Dedifferentiated amniotic fluid mesenchymal stem cell (primary cell): ENCODE results near the gene GABRR1.

ENCODE experiments used
- DNase-seq: peaks from one replicate; pipeline ENCODE4 v3.0.0-alpha.2; 2016; ENCODE audit errors: extremely low spot score

The GABRR1 gene

DNA sequence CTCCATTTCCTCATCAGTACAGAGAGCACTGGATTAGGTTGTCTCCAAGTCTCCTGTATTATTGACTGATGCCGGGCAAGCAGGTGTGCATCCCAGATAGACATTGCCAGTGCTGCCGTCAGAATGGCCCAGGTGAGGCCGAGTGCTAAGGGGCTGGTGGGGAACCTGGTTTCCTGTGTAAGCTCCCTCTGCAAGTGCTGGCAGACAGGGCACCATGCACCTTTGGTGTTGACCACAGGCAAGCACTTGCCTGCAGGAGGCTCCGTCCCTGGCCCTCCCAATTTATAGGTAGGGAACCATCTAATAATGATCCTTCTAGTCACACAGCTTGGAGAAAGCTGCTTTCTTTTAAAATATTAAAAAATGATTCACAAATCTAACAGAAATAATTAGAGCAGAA lies 747 bp downstream of the GABRR1 start:
- no peak for DNase-seq

DNA sequence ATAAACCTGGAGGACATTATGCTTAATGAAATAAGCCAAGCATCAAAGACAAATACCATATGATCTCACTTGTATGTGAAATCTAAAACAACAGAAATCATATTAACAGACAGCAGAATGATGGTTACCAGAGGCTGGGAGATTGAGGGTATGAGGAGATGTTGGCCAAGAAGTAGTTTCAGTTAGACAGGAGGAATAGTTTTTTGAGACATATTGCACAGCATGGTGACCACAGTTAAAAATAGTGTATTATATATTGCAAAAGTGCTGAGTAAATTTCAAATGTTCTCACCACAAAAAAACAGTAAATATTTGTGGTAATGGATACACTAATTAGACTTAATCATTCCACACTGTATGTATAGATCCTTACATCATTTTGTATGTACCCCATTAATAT lies 1.8 kb downstream of the GABRR1 start:
- DNase-seq, result no peak

DNA sequence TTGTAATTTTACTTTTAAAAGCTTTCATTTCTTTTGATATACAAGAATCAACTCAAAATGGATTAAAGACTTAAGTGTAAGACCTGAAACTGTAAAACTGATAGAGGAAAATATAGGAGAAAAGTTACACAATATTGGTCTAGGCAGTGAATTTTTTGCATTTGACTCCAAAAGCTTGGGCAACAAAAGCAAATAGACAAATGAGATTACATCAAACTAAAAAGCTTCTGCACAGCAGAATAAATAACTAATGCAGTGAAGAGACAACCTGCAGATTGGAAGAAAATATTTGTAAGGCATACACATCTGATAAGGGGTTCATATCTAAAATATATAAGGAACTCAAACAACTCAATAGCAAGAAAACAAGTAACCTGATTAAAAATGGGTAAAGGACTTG lies 3.0 kb downstream of the GABRR1 start:
- no peak for DNase-seq

DNA sequence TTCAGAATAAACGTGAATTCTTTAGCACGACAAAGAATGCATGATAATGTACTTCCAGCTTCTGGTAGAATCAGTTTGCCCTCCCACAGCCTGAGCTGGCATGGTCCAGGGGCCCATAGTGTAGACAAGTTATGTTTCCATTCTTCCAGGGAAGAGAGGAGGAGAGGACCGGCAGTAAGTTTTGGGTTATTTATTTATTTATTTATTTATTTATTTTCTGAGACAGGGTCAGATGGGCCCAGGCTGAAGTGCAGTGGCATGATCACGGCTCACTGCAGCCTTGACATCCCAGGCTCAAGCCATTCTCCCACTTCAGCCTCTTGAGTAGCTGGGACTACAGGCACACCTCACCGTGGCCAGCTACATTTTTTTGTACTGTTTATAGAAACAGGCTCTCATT lies 4.7 kb downstream of the GABRR1 start:
- DNase-seq, result no peak

DNA sequence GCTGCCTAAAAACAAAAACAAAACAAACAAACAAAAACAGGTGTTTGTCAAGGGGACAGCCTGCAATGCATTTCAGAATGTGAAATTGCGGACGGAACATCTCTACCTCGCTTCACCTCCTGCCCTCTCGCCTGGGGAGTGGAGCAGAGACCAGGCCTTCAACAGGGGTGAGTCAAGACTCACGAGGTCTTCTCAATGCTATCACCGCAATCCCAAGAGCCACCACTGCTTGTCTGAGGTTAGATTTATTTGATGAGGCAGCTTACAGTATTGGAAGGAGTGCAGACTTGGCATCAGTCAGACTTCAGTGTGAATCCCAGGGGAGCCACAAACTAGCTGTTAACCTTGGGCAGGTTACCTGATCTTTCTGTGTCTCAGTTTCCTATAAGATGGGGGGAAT lies 7.7 kb downstream of the GABRR1 start:
- DNase-seq, result no peak

DNA sequence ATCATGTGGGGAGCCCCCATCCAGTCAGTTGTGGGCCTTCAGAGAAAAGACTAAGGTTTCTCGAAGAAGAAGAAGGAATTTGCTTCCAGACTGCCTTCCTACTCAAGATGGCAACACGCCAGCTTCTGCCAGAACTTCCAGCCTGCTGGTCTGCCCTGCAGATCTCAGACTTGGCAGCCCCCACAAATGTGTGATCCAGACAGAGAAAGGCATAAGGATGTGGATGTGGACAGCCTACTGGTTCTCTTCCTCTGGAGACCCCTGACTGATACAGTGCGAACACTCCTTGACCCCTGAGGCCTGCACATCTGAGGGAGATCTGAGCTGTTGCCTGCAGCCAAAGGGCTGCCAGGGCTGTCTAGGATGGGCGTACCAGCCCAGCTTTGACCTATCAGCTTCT lies 8.6 kb downstream of the GABRR1 start:
- DNase-seq, result no peak

DNA sequence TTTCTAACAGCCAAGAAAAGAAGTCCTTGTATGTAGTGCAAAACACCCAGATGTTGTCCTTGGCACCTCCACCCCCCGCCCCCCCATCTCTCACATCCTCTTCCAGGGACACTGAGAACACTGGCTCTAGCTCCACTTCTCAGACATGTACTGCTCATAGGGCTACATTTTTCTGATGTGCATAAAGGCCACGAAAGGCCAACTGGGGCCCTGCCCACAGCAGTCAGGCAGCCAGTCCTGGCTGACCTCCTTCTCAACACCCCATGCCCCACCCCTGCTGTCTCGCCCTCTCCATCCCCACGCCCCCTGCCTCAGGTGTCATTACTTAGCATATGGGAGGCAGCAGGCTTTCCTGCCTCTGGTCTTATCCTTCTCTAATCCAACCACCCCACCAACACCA lies 11.3 kb downstream of the GABRR1 start:
- no peak for DNase-seq

DNA sequence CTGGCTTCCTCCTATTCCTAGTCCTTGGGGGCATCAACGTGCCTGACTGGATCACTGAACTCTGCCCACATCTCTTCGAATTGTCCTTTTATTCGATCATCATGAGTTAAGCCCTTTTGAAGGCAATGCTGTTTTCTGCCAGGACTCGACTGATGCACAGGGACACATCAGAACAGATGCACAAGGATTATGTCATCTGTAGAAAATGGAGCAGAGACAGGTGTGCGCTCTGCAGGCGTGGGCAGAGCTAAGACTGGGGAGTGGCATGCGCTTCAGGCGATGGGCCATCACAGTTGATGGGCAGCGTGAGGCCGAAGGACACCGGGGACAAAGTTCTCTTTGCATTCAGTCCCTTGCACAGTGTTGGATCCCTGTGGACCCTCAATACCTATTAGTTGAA lies 13.1 kb downstream of the GABRR1 start:
- no peak for DNase-seq

DNA sequence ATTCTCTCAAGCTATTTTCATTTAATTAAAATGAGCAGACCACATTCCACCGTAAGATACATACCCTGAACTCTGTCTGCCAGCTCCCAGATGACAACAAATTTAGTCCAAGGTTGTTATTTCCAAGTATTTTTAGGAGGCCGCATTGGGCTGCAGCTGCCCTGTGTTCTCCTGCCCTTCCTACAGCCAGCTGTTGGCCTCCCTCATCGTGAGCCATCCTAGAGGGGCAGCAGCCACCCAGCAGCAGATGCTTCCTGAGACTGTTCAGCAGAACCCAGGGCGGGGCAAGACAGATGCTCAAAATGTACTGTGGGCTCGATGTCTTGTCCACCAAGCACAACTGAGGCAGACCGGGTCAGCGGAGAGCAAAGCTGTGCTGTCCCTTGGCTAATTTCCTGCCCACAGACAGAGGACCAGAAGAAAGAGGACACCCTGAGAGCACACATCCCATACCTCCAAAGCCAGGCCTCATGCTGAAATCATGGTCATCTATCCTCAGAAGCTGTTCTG lies 16.4 kb downstream of the GABRR1 start:
- no peak for DNase-seq

DNA sequence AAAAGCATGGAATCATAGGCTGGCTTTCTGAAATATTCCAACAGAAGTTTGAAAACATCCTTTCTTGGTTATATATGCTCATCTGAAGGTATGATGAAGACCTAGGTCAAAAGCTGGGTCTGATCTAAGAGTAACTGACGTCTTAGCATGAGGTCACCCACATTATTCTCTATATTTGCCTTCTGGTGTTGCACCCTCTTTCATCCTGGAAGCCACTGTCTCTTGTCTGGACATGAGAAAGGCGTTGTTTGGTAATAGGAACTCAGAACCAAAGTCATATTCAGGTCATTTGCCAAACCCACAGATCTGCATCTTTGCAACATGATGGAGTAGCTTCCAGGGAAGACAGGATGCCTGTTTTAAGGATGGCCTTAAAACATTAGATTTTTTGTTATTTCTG lies 17.6 kb downstream of the GABRR1 start:
- DNase-seq, result no peak

DNA sequence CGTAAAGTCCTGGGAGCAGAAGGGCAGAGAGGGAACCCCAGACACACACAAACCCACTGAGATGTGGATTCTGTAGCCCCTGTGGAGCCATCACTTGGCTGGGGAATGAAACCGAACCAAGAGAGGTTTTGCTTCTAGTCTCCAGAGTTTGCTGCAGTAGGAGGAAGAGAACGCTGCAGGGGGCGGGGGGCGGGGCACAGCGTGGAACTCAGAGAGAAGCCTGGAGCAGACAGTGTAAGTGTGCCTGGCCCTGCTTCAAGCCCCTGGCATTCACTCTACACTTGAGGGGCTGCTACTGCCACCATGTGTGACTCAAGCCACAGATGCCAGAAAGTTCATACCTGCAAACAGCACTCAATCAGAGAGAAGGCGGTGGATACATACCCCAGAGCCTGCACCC lies 18.9 kb downstream of the GABRR1 start:
- no peak for DNase-seq

DNA sequence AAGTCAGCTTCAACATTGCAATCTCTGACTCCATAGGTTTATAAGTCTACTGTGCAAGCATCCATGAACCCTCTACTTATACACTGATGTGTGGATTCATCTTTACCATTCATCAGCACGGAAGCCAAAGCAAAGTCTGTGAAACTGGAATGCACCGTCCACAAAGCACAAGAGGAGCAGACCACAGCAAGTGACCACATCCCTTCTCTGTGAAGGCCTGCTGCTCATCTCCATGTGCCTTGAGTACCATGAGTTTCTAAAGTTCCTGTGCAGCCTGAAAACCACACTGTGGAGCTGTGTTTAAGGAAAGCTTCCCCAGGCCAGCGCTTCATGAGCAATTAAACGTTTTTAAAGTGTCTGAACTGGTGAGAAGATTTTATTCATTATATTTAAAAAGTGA lies 20.0 kb downstream of the GABRR1 start:
- no peak for DNase-seq

DNA sequence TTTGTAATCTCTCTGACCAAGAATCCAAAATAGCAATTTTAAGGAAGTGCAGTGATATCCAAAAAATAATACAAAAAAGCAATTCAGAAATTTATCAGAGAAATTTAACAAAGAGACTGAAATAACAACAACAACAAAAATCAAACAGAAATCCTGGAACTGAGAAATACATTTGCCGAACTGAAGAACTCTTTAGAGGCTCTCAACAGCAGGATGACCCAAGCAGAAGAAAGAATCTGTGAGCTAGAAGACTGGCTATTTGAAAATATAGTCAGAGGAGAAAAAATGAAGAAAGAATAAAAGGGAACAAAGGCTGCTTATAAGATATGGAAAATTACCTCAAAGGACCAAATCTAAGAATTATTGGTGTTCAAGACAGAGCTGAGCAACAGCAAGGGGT lies 22.6 kb downstream of the GABRR1 start:
- no peak for DNase-seq

DNA sequence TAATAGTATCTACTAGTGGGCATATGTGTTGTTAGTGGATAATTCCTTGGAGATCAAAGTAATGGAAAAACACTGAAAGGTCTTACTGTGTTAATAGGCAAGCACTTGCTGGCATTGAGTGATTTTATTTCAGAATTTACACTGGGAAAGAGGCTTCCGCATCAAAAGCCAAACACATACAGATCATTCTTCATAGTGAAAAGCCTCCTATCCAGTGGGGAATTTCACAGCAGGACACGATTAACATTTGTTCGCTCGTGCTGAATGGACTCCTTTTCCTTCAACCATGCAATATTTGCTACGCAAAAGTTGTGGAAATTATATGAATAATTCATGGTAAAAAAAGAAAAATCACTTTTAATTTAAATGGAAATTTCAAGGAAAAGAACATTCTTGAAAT lies 26.4 kb downstream of the GABRR1 start:
- DNase-seq, result no peak

DNA sequence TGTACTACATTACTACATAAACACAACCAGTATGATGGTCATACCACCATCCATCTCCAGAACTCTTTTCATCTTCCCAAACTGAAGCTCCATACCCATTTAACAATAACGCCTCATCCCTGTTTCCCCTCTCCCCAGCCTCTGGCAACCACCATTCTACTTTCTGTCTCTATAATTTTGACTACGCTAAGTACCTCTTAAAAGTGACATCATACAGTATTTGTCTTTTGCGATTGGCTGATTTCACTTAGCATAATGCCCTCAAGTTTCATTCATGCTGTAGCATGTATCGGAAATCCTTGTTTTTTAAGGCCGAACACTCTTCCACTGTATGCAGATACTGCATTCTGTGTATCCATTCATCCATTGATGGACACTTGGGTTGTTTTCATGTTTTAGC lies 29.7 kb downstream of the GABRR1 start:
- no peak for DNase-seq

DNA sequence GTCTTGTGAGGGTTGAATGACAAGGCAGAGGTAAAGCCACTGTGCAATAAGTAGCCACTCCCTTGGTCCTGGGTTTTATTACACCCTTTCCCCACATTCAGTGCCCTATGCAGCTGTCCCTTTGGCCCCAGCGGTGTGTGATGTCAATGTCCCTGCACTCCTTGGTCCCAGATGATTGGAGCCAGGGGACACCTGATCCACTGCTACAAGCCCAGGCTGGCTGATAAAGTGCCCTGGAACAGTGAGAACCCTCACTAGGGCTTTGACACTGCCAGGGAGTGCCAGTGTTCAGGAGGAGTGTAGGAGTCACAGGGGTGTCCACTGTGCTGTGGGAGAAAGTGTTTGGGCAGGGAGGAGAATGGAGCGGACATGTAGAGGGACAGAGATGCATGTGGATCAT lies 30.4 kb downstream of the GABRR1 start:
- DNase-seq, result no peak

DNA sequence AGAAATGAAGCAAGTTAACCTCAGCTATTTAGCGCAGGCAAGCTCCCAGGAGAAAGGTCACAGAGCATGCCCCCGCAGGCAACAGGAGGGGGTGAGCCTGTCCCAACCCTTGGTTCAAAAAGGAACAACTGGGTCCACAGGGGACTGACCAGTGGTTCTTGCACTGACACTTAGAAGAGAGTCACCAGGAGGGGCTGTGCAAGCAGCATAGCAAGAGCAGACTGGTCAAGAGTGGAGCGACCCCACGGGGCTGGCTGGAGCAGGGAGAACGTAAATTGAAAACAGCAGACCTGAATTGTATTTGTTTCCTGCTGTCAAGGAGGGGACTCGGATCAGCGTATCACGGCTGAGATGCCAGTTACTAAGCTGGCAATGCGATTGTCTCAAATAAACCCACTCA lies 32.8 kb downstream of the GABRR1 start:
- DNase-seq, result no peak

DNA sequence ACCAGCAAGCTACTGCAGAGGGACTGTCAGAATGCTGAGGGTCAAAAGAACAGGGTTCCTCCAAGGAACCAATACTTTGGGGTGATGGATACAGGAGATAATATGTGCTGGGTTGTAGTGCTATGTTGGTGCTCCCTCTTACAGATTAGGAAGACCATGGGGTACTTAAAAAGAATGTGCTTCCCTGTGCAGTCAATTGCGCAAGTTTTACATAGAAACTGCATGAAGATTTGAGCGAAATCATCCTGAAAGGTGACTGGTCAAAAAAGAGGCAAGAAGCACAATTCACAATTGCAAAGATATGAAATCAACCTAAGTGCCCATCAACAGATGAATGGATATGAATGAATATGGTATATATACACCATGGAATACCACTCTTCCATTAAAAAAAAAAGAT lies 33.9 kb downstream of the GABRR1 start:
- DNase-seq, result no peak

DNA sequence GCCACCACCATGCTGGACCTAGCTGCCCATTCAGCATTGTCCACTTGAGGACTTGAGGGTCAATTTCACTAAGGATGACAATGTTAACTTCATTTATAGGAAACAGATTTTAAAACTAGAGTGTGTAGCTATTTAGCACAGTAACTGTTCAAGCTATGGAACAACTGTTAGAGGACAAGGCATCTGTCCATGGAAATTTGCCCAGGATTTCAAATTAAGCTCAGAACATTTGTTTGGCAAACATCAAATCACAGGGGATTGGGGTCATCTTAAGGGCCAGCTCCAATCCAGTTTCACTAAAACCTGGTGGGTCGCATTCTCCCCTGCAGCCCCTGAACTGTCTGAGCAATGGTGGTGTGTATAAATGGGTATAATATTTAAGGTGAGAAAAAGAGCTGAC lies 36.2 kb downstream of the GABRR1 start:
- DNase-seq, result no peak

DNA sequence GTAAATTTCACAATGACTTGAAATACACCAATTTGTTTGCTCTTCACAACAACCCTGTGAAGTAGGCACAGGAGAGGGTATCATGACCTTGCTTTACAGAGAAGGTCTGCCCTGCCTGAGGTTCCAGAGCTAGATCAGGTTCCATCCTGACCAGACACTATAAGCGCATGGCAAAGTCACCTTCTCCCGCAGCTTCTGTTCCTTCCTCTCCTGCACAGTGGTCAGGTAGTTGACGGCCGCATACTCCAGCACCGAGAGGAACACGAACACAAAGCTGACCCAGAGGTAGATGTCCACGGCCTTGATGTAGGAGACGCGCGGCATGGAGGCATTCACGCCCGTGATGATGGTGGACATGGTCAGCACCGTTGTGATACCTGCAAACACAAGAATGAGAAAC lies 37.0 kb downstream of the GABRR1 start:
- DNase-seq, result no peak

DNA sequence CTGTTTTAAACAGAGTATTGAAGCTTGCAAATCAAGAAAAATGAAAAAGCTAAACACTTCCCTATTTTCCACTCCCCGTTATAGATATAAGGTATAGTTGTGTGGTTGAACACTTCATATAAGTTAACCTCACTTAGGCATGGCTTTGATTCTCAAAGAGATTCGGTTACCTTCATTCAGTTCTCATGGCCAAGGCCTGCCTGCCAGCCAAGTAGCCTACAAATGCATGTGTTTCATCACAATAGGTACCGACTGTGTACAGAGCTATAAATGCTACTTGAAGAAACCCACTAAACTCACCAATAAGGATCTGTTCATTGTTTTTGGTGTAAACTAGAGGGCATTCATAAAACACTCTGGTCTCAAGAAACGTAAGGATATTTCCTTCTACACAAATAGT lies 43.5 kb downstream of the GABRR1 start:
- DNase-seq, result no peak

DNA sequence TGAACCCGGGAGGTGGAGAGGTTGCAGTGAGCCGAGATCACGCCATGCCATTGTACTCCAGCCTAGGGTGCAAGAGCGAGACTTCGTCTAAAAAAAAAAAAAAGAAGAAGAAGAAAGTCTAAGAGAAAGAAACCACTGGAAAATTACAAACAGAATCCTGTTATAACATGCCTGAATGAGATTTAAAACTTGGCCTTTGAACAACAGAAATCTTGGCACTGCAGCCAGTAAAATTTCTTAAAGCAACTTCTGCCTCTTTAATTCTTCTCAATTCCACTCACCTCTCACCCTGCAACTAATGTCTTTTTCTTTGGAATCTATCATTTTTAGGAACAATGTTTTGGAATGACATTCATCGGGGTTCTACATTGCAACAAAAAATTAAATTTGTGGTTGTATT lies 45.0 kb downstream of the GABRR1 start:
- DNase-seq, result no peak

DNA sequence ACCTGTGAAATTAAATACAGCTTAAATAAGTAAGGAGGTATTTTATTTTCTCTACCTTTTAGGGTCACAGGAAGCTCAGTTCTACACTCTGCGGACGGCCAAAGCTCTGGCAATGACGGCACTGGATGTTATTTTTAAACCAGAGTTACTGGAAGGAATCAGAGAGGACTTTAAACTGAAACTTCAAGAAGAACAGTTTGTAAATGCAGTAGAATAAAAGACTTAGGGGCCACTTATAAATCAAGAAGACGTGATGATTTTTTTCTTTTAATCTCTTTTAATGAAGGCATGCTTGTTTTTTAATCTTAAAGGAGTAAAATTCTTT lies 55.1 kb downstream of the GABRR1 start:
- DNase-seq, result no peak

DNA sequence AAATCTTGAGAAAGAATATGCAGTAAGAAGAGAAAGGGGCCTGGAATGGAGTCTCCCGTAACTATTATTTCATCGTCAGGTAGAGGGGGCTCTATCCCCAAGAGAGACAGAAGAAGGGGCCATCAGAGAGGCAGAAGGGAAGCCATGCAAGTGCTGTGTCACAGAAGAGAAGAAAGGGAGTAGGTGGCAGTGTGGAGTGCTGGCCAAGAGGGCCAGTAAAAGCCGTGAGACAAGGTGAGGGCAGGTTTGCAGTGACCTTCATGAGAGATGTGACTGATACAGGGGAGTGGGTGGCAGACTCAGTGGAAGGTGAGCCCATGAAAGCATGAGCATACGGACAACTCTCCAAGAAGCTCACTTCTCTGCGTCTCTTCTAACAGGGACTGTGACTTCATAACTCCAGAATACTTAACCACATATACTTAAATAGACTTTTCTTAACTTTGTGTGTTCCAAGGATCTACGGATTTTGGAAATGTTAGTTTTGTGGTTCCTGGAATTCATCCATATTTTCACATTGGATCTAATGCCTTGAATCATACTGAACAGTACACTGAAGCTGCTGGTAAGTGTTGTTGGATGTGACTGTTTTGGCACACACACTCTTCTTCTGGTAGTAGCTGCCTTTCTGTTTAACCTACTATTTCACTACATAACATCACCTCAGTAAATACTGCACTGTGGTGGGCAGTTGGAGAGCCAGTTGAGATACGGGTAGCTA lies 55.7 kb downstream of the GABRR1 start:
- DNase-seq, result no peak
